Measurements from ENCODE around the gene HEMK1. TPM values are rescaled to one million over a fixed set of nuclear protein-coding genes. Genes with fewer than 3 reads are reported as not detected.
A peak's percentile ranks its signal among the peaks of the same experiment; 100 is the strongest.

The HEMK1 gene
- total and polyA plus RNA-seq, 2 of the 8 experiments (the other 6 are each of a cell fraction or from before 2014, with no cell fraction given) = 9.7 to 10.6 TPM

DNA sequence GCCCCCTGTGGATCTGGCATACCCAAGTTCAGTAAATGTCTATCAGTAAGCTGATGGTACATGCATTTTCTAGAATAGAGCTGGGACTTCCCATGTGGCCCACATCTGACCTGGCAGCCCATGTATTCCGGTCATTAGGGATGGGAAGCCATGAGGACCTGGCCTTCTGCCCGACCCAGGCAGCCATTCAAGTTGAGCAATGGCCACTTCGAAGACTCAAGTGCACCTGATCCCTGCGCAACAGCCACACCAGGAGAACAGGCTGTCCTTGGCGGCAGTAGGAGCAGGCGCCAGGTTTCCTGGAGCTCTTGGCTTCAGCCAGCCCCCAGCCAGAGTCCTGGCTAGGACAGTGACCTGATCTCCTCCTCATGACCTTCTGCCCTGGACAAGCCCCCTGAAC is 14.6 kb downstream of the HEMK1 start:
- POLR2A ChIA-PET (ENCODE audit: partially characterized antibody) = interaction anchor here (1.0 kb wide), 1 partner anchor 9 kb away, joined by 3 read pairs; no protein-coding TSS in a partner anchor
- no peak for FAIRE-seq
- H3K23ac ChIP-seq (ENCODE audit: insufficient read length) = no peak overlapping the region
- no peak for TF ChIP-seq USF2 (IDR thresholded peaks at IDR 0.05; ENCODE audit: low read length)
- TF ChIP-seq RNF2 (IDR thresholded peaks at IDR 0.05; ENCODE audit: borderline replicate concordance, low read depth, low read length, missing control alignments, poor library complexity, severe bottlenecking) = no peak
- TF ChIP-seq EZH2 (IDR thresholded peaks at IDR 0.05; ENCODE audit: low read depth, low read length, severe bottlenecking) = no peak
- TF ChIP-seq TCF12 (IDR thresholded peaks at IDR 0.05; ENCODE audit: low read depth, low read length) = no peak
- TF ChIP-seq SIRT6 (IDR thresholded peaks at IDR 0.05; ENCODE audit: low read length) = no peak
- TF ChIP-seq SIN3A (conservative IDR thresholded peaks at IDR 0.05 in 1 of 2, IDR thresholded peaks at IDR 0.05 in 1 of 2; ENCODE audit: low read depth in 1 of 2, low read length in 2 of 2) = no peak
- TF ChIP-seq TAF1 (IDR thresholded peaks at IDR 0.05; ENCODE audit: low read depth, low read length) = no peak
- TF ChIP-seq KDM5A (IDR thresholded peaks at IDR 0.05; ENCODE audit: low read length) = no peak
- no peak for TF ChIP-seq TBP (IDR thresholded peaks at IDR 0.05; ENCODE audit: low read depth, low read length)
- TF ChIP-seq POLR2A (IDR thresholded peaks at IDR 0.05; ENCODE audit: control extremely low read depth in 1 of 2, low read depth in 2 of 2, low read length in 2 of 2) = no peak
- TF ChIP-seq ATF3 (IDR thresholded peaks at IDR 0.05; ENCODE audit: insufficient read depth, low read depth, low read length) = no peak
- no peak for TF ChIP-seq SIX5 (IDR thresholded peaks at IDR 0.05; ENCODE audit: low read depth, low read length)
- no peak for TF ChIP-seq CEBPB (IDR thresholded peaks at IDR 0.05; ENCODE audit: low read depth, low read length)

More for the DNA sequence above, 14.6 kb downstream of the HEMK1 start:
- no peaks in the 10 kb centered on the region; a peak in 1 of 8 replicates for H3K36me3 ChIP-seq (ENCODE audit: control insufficient read depth in 2 of 4, insufficient read depth in 4 of 4, low read length in 3 of 4)
- no peak overlapping the region for H2BK12ac ChIP-seq (ENCODE audit: low read depth, low read length)
- no peak overlapping the region for H2BK5ac ChIP-seq (ENCODE audit: low read depth, low read length)
- no peak overlapping the region for H4K91ac ChIP-seq (replicated peaks; ENCODE audit: insufficient read length, low read length)
- H3K4me3 ChIP-seq (ENCODE audit: extremely low read depth in 1 of 4, insufficient read depth in 2 of 4, low read depth in 3 of 4, low read length in 4 of 4) = no peak overlapping the region
- H3K4me2 ChIP-seq (ENCODE audit: insufficient read depth in 1 of 2, low read depth in 2 of 2, low read length in 2 of 2) = no peak overlapping the region
- H4K20me1 ChIP-seq (replicated peaks in 1 of 2; ENCODE audit: control insufficient read depth in 1 of 2, insufficient read depth in 2 of 2, low read length in 2 of 2) = peaks cover 0 to 2% of the 10 kb centered on the region in 2 experiments
- no peaks in the 10 kb centered on the region for H3K79me1 ChIP-seq (ENCODE audit: low read depth, low read length)
- no peaks in the 10 kb centered on the region for H3K4me1 ChIP-seq (replicated peaks in 1 of 4; ENCODE audit: control insufficient read depth in 3 of 4, insufficient read depth in 4 of 4, low read length in 3 of 4)
- 90% methylated on average over 6 of the region's 6 CpGs; no CpG with 5 or more reads in 1 of the 2 experiments for WGBS, 2 experiments (ENCODE audit: extremely low coverage in 1 of 2, insufficient coverage in 1 of 2, insufficient read length in 1 of 2, insufficient replicate concordance in 2 of 2, low coverage in 1 of 2, low lambda C conversion rate in 2 of 2, missing lambda C conversion rate in 1 of 2)
- no peak overlapping the region for H3K56ac ChIP-seq (replicated peaks; ENCODE audit: insufficient read length, low read depth, low read length)
- no peak overlapping the region; the same call in 1 of the 2 replicates for H3K18ac ChIP-seq (ENCODE audit: extremely low read depth, low read length)
- CTCF ChIA-PET (ENCODE audit: partially characterized antibody) = interaction anchor here (7.1 to 46.5 kb wide), 3 partner anchors 6 to 31 kb away, joined by 70 to 863 read pairs (median 157); partner anchors contain the start of genes C3orf18, CISH, HEMK1 and MAPKAPK3
- H3K23me2 ChIP-seq (ENCODE audit: low read depth, low read length) = no peaks in the 10 kb centered on the region
- no peak overlapping the region for H3K9ac ChIP-seq (replicated peaks in 1 of 4; ENCODE audit: extremely low read depth in 1 of 4, low read depth in 3 of 4, low read length in 3 of 4)
- no peak overlapping the region for H4K5ac ChIP-seq (ENCODE audit: insufficient read length, low read depth, low read length)
- no peaks in the 10 kb centered on the region for H3K9me3 ChIP-seq (ENCODE audit: insufficient read depth in 2 of 2, low read depth in 1 of 2, low read length in 1 of 2)
- H2AFZ ChIP-seq (ENCODE audit: low read length) = no peak overlapping the region
- no peak overlapping the region for H2AK5ac ChIP-seq (ENCODE audit: low read depth, low read length)
- peaks cover 0 to 2% (median 0%) of the 10 kb centered on the region in 4 experiments; a peak in 1 of 7 replicates for H3K27me3 ChIP-seq (replicated peaks in 1 of 4; ENCODE audit: control insufficient read depth in 3 of 4, extremely low read depth in 1 of 4, insufficient read depth in 3 of 4, low read length in 3 of 4)
- no peaks in the 10 kb centered on the region for H3K79me2 ChIP-seq (ENCODE audit: control insufficient read depth in 1 of 2, insufficient read depth in 2 of 2, low read length in 2 of 2)
- no peak overlapping the region for H3K4ac ChIP-seq (replicated peaks; ENCODE audit: insufficient read length, low read depth, low read length)
- H2BK15ac ChIP-seq (ENCODE audit: low read length) = no peak overlapping the region
- no peak overlapping the region for H3K14ac ChIP-seq (ENCODE audit: insufficient read length)
- no peak overlapping the region for H3K27ac ChIP-seq (ENCODE audit: low read depth, low read length)
- H2BK20ac ChIP-seq (ENCODE audit: low read length) = 0 out of 2 replicates have a peak overlapping the region, but pooled peaks have one; percentile 8
- no peak overlapping the region for H2BK120ac ChIP-seq (replicated peaks; ENCODE audit: low read depth, low read length)
- no peak overlapping the region for H4K8ac ChIP-seq (ENCODE audit: extremely low read depth, insufficient read depth, low read length)
- DNase-seq (ENCODE audit: low read depth in 1 of 2, low spot score in 2 of 2) = no peak
